Islet of Langerhans (tissue), 1 donor: ENCODE data around the gene GBX2.

Source experiments
- FAIRE-seq: peaks from one replicate; lab custom pipeline; 2011; peaks lifted over from hg19 to GRCh38; lab: Jason Lieb, UNC

Gene GBX2

GRCh38 chr2:236167297-236168109, 683 bp downstream of the GBX2 start:
- FAIRE-seq, result no peak

GRCh38 chr2:236166796-236167296, 1.3 kb downstream of the GBX2 start:
- no peak for FAIRE-seq

GRCh38 chr2:236165842-236166795, 2.1 kb downstream of the GBX2 start:
- FAIRE-seq, result no peak

GRCh38 chr2:236164925-236165841, 3.0 kb downstream of the GBX2 start:
- FAIRE-seq, result no peak

- no peak for FAIRE-seq
Observed at GRCh38 chr2:236164201-236164924, 3.8 kb downstream of the GBX2 start.

- no peak for FAIRE-seq
Observed at GRCh38 chr2:236163471-236164200, 4.5 kb downstream of the GBX2 start.

GRCh38 chr2:236162882-236163470, 5.2 kb downstream of the GBX2 start:
- FAIRE-seq, result no peak

GRCh38 chr2:236162031-236162845, 5.9 kb downstream of the GBX2 start:
- no peak for FAIRE-seq

GRCh38 chr2:236161531-236161930, 6.7 kb downstream of the GBX2 start:
- no peak for FAIRE-seq

- no peak for FAIRE-seq
Observed at GRCh38 chr2:236161082-236161462, 7.1 kb downstream of the GBX2 start.

GRCh38 chr2:236160366-236161081, 7.7 kb downstream of the GBX2 start:
- FAIRE-seq, result no peak

- FAIRE-seq, result no peak
Observed at GRCh38 chr2:236159778-236160170, 8.4 kb downstream of the GBX2 start.

- FAIRE-seq, result no peak
Observed at GRCh38 chr2:236158969-236159777, 9.0 kb downstream of the GBX2 start.

- no peak for FAIRE-seq
Observed at GRCh38 chr2:236157815-236158498, 10.2 kb downstream of the GBX2 start.

GRCh38 chr2:236157366-236157765, 10.8 kb downstream of the GBX2 start:
- no peak for FAIRE-seq

- no peak for FAIRE-seq
Observed at GRCh38 chr2:236156860-236157194, 11.4 kb downstream of the GBX2 start.
